ENCODE data around the gene WDR72. TPM values are rescaled to one million over a fixed set of nuclear protein-coding genes. Genes with fewer than 3 reads are reported as not detected.

WDR72 gene
- total RNA-seq, 2 donors from 2014 or later: 4.1 to 12.2 TPM

GRCh38 chr15:53588773-53589172 is 170.7 kb downstream of the WDR72 start:
- Histone ChIP-seq H3K27ac (ENCODE audit: low read depth, low read length) (no peak overlapping the region), H3K9ac (ENCODE audit: extremely low read depth, low read length, poor library complexity, severe bottlenecking) (no peak overlapping the region), H3K9me3 (ENCODE audit: control insufficient read depth, low read length) (no peaks in the 10 kb centered on the region), H3K36me3 (ENCODE audit: control insufficient read depth, insufficient read depth, low read length) (no peaks in the 10 kb centered on the region), H3K27me3 (ENCODE audit: control insufficient read depth, insufficient read depth, low read length, poor library complexity, severe bottlenecking) (no peaks in the 10 kb centered on the region), H3K4me1 (ENCODE audit: control insufficient read depth, insufficient read depth, low read length) (peaks cover 4% of the 10 kb centered on the region), H3K4me3 (ENCODE audit: low read length) (no peak overlapping the region)
- no peaks in the 10 kb centered on the region for H3K36me3 Mint-ChIP-seq (ENCODE audit: low read depth)
- TF ChIP-seq, protein P1, sequence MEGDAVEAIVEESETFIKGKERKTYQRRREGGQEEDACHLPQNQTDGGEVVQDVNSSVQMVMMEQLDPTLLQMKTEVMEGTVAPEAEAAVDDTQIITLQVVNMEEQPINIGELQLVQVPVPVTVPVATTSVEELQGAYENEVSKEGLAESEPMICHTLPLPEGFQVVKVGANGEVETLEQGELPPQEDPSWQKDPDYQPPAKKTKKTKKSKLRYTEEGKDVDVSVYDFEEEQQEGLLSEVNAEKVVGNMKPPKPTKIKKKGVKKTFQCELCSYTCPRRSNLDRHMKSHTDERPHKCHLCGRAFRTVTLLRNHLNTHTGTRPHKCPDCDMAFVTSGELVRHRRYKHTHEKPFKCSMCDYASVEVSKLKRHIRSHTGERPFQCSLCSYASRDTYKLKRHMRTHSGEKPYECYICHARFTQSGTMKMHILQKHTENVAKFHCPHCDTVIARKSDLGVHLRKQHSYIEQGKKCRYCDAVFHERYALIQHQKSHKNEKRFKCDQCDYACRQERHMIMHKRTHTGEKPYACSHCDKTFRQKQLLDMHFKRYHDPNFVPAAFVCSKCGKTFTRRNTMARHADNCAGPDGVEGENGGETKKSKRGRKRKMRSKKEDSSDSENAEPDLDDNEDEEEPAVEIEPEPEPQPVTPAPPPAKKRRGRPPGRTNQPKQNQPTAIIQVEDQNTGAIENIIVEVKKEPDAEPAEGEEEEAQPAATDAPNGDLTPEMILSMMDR (conservative IDR thresholded peaks at IDR 0.05): no peak
- WGBS, 2 experiments (ENCODE audit: insufficient coverage in 1 of 2, insufficient read length in 1 of 2): 75 to 87% methylated on average over 1 of the region's 1 CpG
- DNase-seq: no peak
- peaks cover 16% of the 10 kb centered on the region for H3K4me1 Mint-ChIP-seq
- no peak overlapping the region for H3K27ac Mint-ChIP-seq
- H3K4me3 Mint-ChIP-seq: no peak overlapping the region
- peaks cover 9% of the 10 kb centered on the region for H3K27me3 Mint-ChIP-seq (ENCODE audit: insufficient read depth)
- no peaks in the 10 kb centered on the region for H3K9me3 Mint-ChIP-seq

GRCh38 chr15:53586799-53587198 is 172.7 kb downstream of the WDR72 start:
- Histone ChIP-seq H3K36me3 (ENCODE audit: control insufficient read depth, insufficient read depth, low read length) (no peaks in the 10 kb centered on the region), H3K4me3 (ENCODE audit: low read length) (no peak overlapping the region), H3K27ac (ENCODE audit: low read depth, low read length) (no peak overlapping the region), H3K27me3 (ENCODE audit: control insufficient read depth, insufficient read depth, low read length, poor library complexity, severe bottlenecking) (no peaks in the 10 kb centered on the region), H3K9me3 (ENCODE audit: control insufficient read depth, low read length) (no peaks in the 10 kb centered on the region), H3K9ac (ENCODE audit: extremely low read depth, low read length, poor library complexity, severe bottlenecking) (no peak overlapping the region), H3K4me1 (ENCODE audit: control insufficient read depth, insufficient read depth, low read length) (peaks cover 4% of the 10 kb centered on the region)
- Mint-ChIP-seq H3K36me3 (ENCODE audit: low read depth) (no peaks in the 10 kb centered on the region), H3K4me3 (no peak overlapping the region), H3K27ac (no peak overlapping the region), H3K4me1 (peaks cover 16% of the 10 kb centered on the region), H3K9me3 (no peaks in the 10 kb centered on the region), H3K27me3 (ENCODE audit: insufficient read depth) (peaks cover 9% of the 10 kb centered on the region)
- peak; percentile 95 for DNase-seq
- 39 to 80% methylated on average over 1 to 3 of the region's 3 CpGs for WGBS, 2 experiments (ENCODE audit: insufficient coverage in 1 of 2, insufficient read length in 1 of 2)
- TF ChIP-seq, protein P1 (conservative IDR thresholded peaks at IDR 0.05): peak; percentile 97

DNA sequence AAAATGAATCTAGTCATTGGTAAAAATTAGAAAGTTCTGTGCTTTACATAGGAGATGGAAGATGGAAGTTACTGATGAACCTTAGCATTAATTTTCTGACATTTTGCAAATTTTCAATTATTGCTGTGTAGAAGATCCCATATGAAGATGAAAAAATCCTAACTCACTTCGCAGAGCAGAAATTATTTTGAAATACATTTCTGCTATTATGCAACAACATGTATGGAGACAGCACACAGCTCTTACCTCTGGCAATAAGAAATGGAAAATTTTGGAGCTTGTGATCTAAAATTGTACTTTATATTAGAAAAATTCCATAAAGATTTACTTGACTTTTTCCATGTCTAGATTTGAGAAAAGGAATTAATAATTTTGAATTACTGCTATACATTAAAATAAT is 177.9 kb downstream of the WDR72 start:
- no peaks in the 10 kb centered on the region for H3K36me3 ChIP-seq (ENCODE audit: control insufficient read depth, insufficient read depth, low read length)
- H3K36me3 Mint-ChIP-seq (ENCODE audit: low read depth): no peaks in the 10 kb centered on the region
- WGBS, 2 experiments (ENCODE audit: insufficient coverage in 1 of 2, insufficient read length in 1 of 2): no CpG with 5 or more reads among the region's 1 CpG
- H3K4me1 Mint-ChIP-seq: peaks cover 2% of the 10 kb centered on the region
- DNase-seq: no peak
- TF ChIP-seq, protein P1 (conservative IDR thresholded peaks at IDR 0.05): no peak
- H3K4me3 Mint-ChIP-seq: no peak overlapping the region
- H3K27ac Mint-ChIP-seq: no peak overlapping the region
- H3K9me3 ChIP-seq (ENCODE audit: control insufficient read depth, low read length): no peaks in the 10 kb centered on the region
- H3K27me3 ChIP-seq (ENCODE audit: control insufficient read depth, insufficient read depth, low read length, poor library complexity, severe bottlenecking): no peaks in the 10 kb centered on the region
- H3K4me1 ChIP-seq (ENCODE audit: control insufficient read depth, insufficient read depth, low read length): no peaks in the 10 kb centered on the region
- H3K27me3 Mint-ChIP-seq (ENCODE audit: insufficient read depth): peaks cover 6% of the 10 kb centered on the region
- no peak overlapping the region for H3K4me3 ChIP-seq (ENCODE audit: low read length)
- H3K9ac ChIP-seq (ENCODE audit: extremely low read depth, low read length, poor library complexity, severe bottlenecking): no peak overlapping the region
- H3K9me3 Mint-ChIP-seq: no peaks in the 10 kb centered on the region
- H3K27ac ChIP-seq (ENCODE audit: low read depth, low read length): no peak overlapping the region

Data from endodermal cell (in vitro differentiated cells).